HUES64 (cell line): Measurements from ENCODE around the gene PCSK6. TPM values are rescaled to one million over a fixed set of nuclear protein-coding genes. Genes with fewer than 3 reads are reported as not detected.
A peak's percentile ranks its signal among the peaks of the same experiment; 100 is the strongest.

ENCODE experiments used
- H3K27ac ChIP-seq: 2 replicates; pipeline ENCODE4 v1.7.0; 2013; ENCODE audit warnings: low read depth, low read length, inconsistent platforms
- H3K27me3 ChIP-seq: 2 replicates; pipeline ENCODE4 v1.6.1; 2013; ENCODE audit warnings: mild to moderate bottlenecking, low read length; ENCODE audit not compliant: insufficient read depth
- H3K36me3 ChIP-seq: 2 replicates; pipeline ENCODE4 v1.6.1; 2013; ENCODE audit warnings: mild to moderate bottlenecking, low read length; ENCODE audit not compliant: insufficient read depth
- H3K4me1 ChIP-seq: 2 replicates; pipeline ENCODE4 v1.6.1; 2013; ENCODE audit warnings: mild to moderate bottlenecking, low read length, moderate library complexity; ENCODE audit not compliant: insufficient read depth
- H3K4me3 ChIP-seq: 2 replicates; pipeline ENCODE4 v1.5.1; 2013; ENCODE audit warnings: mild to moderate bottlenecking, low read length, moderate library complexity
- H3K9ac ChIP-seq: 2 replicates; pipeline ENCODE4 v1.6.1; 2013; ENCODE audit warnings: mild to moderate bottlenecking, low read depth, low read length
- H3K9me3 ChIP-seq: 2 replicates; pipeline ENCODE4 v1.6.1; 2013; ENCODE audit warnings: low read depth, low read length; ENCODE audit not compliant: insufficient read depth
- WGBS: fragments of 150-250, 120-280 bp; methylation state at CpG from one replicate; pipeline ENCODE4 v1.1.7; 2013; ENCODE audit warnings: missing lambda C conversion rate; 5-methylcytosine and 5-hydroxymethylcytosine counted together
- polyA plus RNA-seq, 2 experiments: library from polyadenylated mRNA; stranded (reverse); fragments of 50-300 nt; gene quantifications; one replicate each; pipeline ENCODE4 v1.2.3, GENCODE V29; 2013

The PCSK6 gene
- polyA plus RNA-seq (2013, experiment 1 of 2): 1.9 TPM
- 3.3 TPM for polyA plus RNA-seq (2013, experiment 2 of 2)

DNA sequence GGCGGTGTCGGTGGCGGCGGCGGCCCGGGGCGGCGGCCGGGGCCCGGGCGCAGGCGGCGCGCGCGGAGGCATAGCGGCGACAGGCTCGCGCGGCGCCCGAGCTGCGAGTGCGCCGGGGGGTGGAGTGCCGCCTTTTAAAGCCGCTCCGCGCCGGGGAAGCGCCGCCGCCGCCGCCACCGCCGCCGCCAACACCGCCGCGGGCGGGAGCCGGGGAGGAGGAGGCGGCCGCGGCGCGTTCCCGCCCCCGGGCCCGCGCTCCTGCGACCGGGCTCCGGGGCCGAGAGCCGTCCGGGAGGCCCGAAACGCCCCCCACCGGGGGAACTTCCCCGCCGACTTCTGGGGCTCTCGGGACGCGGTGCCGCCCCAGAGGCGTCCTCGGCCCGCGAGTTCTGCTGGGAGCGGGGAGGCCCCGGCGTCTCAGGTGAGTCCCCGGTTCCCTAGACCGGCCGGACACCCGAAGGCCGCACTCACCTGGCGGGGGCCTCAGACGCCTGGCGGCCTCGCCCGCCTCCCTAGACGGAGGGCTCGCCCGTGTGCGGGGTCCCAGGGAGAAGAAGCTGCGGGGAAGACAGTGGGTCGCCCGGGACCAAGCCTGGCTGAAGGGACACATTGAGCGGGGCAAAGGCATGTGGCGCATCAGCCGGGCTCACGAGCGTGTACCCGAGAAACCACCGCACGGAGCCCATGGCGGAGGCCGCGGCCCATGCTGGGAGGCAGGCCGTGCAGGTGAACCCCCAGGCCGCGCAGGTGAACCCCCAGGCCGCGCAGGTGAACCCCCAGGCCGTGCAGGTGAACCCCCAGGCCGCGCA lies at the start of gene PCSK6:
Gene PCSK6, minus strand, starts transcription at position 109 of the 809 bp plus-strand sequence. Its CDS starts 37 bp downstream, at position 72.
- Histone ChIP-seq H3K27me3 (peaks cover 54% of the 10 kb centered on the region), H3K36me3 (no peaks in the 10 kb centered on the region), H3K4me1 (no peaks in the 10 kb centered on the region), H3K9ac (peak within 1 kb of the TSS; percentile 52; the same call in 1 of the 2 replicates), H3K4me3 (peak within 1 kb of the TSS; percentile 50), H3K9me3 (no peaks in the 10 kb centered on the region), H3K27ac (no peak within 1 kb of the TSS)
- WGBS: 19% methylated on average over 111 of the region's 111 CpGs

DNA sequence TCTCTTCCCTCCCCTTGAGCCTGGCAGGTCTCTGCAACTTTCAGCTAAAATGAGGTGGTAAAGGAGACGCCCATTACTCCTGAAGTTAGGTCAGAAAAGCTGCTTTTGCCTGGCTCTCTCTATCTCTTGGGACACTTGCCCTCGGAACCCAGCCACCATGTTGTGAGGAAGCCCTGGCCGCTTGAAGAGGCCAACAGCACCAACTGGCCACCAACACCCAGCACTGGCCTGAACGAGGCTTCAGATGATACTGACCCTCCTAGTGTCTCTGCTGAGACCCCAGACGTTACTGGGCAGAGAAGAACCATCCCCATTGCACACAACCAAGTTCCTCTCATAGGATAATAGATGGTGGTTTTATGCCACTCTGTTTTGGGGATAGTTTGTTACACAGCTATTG lies 49.5 kb upstream of the PCSK6 start:
- no peaks in the 10 kb centered on the region for H3K4me1 ChIP-seq
- no peaks in the 10 kb centered on the region for H3K9me3 ChIP-seq
- H3K36me3 ChIP-seq: no peaks in the 10 kb centered on the region
- H3K27me3 ChIP-seq: no peaks in the 10 kb centered on the region
- no peak overlapping the region for H3K4me3 ChIP-seq
- WGBS: 90% methylated on average over 4 of the region's 5 CpGs
- no peak overlapping the region for H3K27ac ChIP-seq
- H3K9ac ChIP-seq: no peak overlapping the region

DNA sequence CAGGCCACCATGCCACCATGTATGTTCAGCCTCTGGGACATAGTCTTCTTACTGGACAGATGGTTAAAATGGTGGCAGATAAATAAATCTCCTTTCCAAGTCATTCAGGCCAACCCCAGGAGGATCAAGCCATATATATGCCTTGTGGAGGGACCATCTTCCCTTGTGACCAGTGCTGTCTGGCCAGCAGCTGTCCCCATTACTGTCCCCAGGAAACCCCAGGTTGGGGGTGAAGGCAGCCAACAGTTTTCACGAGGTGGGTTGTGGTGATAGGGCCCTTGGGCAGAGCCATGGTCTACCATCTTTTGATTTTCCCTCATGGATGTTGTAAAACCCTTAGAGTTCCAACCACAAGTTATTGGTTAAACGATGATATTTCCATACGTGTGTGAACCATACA lies 48.7 kb upstream of the PCSK6 start:
- no peak overlapping the region for H3K27ac ChIP-seq
- no peak overlapping the region for H3K4me3 ChIP-seq
- no peaks in the 10 kb centered on the region for H3K4me1 ChIP-seq
- H3K9ac ChIP-seq: no peak overlapping the region
- H3K9me3 ChIP-seq: no peaks in the 10 kb centered on the region
- 96% methylated on average over 3 of the region's 3 CpGs for WGBS
- no peaks in the 10 kb centered on the region for H3K27me3 ChIP-seq
- H3K36me3 ChIP-seq: no peaks in the 10 kb centered on the region

DNA sequence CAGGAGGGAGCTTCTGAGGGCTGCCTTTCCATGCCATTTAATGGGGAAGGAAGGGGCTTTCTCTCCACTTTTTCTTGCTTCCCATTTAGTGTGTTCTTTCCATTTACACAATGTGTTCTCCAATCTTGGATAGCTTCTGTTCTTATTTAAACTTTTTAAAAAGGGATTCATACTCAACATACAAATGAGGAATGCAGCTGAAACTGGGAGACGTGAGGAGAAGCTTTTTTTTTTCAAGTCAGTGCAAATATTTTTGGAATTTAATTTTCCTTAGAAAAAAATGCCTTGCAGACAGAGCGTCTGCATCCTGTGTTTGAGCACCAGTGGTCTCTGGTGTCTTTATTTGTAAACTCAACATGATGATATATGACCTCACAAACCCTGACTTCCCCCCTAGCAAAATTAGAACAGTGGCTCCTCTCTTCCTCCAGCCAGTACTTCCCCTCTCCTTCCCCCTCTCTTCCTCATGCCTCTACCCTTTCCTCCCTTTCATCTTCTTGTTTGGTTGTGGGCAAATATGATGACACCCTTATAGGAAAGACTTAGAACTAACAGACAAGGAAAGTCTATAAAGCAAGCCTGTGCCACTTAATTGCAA lies 48.1 kb upstream of the PCSK6 start:
- Histone ChIP-seq H3K4me3 (no peak overlapping the region), H3K36me3 (no peaks in the 10 kb centered on the region), H3K27ac (no peak overlapping the region), H3K4me1 (no peaks in the 10 kb centered on the region), H3K9me3 (no peaks in the 10 kb centered on the region), H3K9ac (no peak overlapping the region), H3K27me3 (no peaks in the 10 kb centered on the region)
- 92% methylated on average over 2 of the region's 2 CpGs for WGBS

DNA sequence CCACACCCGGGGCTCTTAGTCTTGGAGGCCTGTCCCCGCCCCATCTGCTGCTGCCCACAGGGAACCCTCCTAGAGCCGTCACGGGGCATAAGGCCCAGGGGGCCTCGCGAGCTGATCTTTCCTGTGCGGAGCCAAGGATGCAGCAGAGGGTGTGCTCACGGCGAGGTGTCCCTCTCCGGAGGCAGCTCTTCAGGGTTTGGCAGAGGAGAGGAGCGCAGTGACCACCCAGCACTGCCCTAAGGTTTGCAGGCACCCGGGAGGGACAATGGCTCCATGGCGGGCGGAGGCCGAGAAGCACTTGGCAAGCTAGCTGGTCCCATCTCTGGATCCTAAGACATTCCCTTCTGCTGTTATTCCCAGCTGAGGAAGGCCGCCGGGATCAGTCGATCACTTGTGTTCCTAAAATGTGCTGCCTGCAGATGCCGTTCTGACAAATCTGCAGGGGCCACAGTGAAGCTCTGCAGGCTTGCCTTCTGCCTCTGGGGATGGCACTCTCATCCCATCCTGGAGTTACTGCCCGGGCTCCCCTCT lies 47.4 kb upstream of the PCSK6 start:
- Histone ChIP-seq H3K4me3 (no peak overlapping the region), H3K4me1 (no peaks in the 10 kb centered on the region), H3K9ac (no peak overlapping the region), H3K27me3 (no peaks in the 10 kb centered on the region), H3K36me3 (no peaks in the 10 kb centered on the region), H3K27ac (no peak overlapping the region), H3K9me3 (no peaks in the 10 kb centered on the region)
- WGBS: 92% methylated on average over 20 of the region's 20 CpGs

DNA sequence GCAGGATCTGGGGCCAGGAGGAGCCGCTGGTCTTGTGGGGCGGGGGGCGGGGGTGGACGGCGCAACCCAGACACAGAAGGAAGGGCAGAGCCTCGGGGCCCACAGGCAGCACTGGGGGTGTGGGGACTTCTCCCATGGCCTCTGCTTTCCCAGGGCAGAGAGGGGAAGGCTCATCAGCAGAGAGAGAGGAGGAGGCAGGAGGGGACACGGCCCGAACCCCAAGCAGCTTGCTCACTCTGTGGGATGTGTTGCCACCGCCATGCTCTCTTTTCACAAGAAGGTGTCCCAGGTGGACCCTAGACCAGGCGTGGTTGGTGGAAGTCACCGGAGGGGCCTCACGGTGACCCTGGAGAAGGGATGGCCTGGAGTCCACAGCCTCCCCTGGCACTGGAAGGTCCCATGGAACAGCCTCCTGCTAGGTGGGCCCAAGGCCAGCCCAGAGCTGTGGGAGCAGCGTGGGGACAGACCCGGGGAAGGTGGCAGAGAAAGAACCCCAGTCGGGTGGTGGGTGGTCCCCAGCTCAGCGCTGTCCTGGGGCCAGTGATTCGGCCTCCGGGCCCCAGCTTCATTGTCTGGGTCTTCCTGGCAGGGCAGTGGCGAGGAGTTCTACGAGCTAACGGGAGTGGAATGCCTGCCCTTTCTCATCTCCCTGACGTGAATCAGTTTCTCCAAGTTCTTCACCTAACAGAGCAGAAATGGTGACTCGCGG lies 46.8 kb upstream of the PCSK6 start:
- whole genome bisulfite sequencing: 96% methylated on average over 24 of the region's 24 CpGs
- H3K27ac ChIP-seq: no peak overlapping the region
- H3K4me3 ChIP-seq: no peak overlapping the region
- no peaks in the 10 kb centered on the region for H3K27me3 ChIP-seq
- H3K4me1 ChIP-seq: no peaks in the 10 kb centered on the region
- no peaks in the 10 kb centered on the region for H3K9me3 ChIP-seq
- no peaks in the 10 kb centered on the region for H3K36me3 ChIP-seq
- no peak overlapping the region for H3K9ac ChIP-seq

DNA sequence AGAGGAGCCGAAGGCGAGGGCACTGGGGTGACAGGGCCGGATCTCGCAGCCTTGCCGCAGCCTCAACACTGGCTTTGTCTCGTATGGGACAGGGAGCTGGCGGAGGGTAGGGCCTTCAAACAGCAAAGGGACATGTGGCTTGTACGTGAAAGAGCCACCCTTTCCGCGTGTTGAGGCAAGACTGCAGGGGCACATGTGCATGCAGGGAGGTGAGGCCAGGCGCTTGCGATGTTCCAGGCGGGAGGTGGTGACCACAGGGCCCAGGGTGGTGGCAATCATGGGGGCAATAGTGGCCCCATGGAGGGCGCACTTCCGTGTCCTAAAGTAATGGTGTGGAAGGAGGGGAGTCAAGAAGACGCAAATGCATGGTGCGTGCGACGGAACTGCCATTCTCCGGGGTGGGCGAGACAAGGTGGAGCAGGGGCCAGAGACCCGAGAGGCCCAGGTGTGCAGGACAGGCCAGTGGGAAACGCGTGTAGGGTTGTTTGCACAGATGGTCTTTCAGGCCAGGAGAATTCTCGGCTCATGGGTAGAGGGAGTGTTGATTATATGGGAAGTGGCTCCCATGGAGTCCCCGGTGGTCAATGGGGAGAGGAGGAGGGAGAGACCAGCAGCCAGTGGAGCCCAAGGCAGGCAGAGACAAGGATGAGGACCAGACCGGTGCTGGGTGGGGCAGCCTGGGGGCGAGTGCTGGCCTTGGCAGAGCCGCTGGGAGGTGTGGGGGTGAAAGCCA lies 45.8 kb upstream of the PCSK6 start:
- H3K9ac ChIP-seq: no peak overlapping the region

DNA sequence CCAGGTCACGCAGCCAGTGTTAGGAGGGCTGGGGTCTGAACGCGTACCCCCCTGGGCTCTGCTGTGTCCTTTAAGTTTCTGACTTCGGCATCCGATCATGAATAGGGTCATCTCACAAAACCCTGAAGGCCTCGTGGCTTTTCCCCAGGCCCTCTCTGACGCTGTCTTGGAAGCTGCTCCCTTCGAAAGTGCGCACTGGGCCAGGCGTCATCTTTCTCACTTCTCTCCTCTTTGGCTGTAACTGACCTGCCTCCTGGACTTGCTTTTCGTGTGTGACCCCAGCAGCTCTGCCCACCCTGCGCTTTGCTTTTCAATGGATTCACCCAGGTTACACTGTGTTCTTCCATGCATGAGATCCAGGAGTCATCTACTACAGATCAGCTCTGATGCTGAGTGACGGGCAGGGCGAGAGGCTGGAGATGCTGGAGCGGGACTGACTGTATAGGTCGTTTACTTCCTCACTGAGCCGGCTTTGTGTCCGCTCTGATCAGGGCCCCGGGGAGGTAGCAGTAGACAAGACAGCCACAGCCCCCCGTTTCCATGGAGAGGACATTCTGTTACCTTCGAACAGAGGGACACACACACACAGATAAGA lies 45.0 kb upstream of the PCSK6 start:
- H3K27me3 ChIP-seq: no peaks in the 10 kb centered on the region
- WGBS: 94% methylated on average over 21 of the region's 21 CpGs
- no peaks in the 10 kb centered on the region for H3K4me1 ChIP-seq
- no peaks in the 10 kb centered on the region for H3K36me3 ChIP-seq
- no peaks in the 10 kb centered on the region for H3K9me3 ChIP-seq
- H3K27ac ChIP-seq: no peak overlapping the region
- H3K9ac ChIP-seq: no peak overlapping the region
- no peak overlapping the region for H3K4me3 ChIP-seq

More for the DNA sequence above, 45.8 kb upstream of the PCSK6 start:
- 91% methylated on average over 29 of the region's 29 CpGs for WGBS
- H3K27ac ChIP-seq: no peak overlapping the region
- H3K4me1 ChIP-seq: no peaks in the 10 kb centered on the region
- H3K27me3 ChIP-seq: no peaks in the 10 kb centered on the region
- H3K9me3 ChIP-seq: no peaks in the 10 kb centered on the region
- H3K4me3 ChIP-seq: no peak overlapping the region
- H3K36me3 ChIP-seq: no peaks in the 10 kb centered on the region

DNA sequence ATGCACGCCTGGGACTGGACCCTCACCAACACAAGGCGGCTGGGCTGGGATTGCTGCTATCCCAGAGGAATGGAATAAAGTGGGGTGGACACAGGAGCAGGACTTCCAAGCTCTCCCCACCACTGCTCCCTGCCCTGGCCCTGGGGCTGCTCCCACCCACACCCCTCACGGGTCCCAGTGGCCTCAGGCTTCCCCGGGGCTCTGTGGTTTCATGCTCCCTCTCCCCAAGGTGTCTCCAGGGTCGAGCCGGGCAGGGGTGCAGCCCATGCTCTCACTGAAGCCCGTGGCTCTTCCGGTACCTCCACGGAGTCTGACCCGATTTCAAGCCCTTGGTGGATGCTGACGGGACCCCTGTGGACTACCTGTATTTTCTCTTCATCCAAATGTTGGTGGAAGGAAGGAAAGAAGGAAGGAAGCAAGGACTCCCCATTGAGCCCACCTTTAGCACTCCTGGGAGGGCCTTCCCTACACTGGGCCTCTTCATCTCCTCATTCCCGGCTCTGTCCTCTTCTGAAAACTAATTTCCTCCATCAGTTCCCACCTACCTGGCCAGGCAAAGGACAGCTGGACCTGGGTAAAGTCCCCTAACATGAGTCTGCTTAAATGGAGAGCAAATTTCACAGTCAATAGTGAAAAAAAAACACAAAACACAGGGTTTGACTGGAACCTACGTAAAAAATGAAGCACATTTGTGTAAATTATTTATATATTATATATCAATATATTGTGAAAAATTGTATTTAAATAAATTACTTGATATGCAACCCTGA lies 44.0 kb upstream of the PCSK6 start:
- WGBS: 93% methylated on average over 12 of the region's 13 CpGs
- no peaks in the 10 kb centered on the region for H3K36me3 ChIP-seq
- H3K27me3 ChIP-seq: no peaks in the 10 kb centered on the region
- H3K9me3 ChIP-seq: no peaks in the 10 kb centered on the region
- no peak overlapping the region for H3K27ac ChIP-seq
- H3K4me3 ChIP-seq: no peak overlapping the region
- no peak overlapping the region for H3K9ac ChIP-seq
- no peaks in the 10 kb centered on the region for H3K4me1 ChIP-seq

DNA sequence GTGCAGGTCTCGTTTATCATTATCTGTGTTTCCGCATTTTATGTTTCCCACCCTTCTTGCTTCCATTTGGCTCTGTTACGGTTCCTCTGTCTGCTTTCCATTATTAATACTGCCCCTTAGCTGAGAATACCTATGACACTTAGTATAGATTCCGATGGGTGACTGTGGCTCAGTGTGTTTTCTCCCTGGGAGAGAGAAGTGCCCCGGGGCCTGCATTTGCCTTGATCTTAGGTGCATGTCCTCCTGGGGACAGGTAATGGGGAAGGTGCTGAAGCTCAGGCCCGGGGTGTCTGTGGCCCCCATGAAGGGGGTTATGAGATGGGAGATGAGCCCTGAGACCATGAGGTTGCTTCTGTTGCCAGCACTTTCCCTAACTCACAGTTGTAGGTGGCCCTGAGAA lies 43.4 kb upstream of the PCSK6 start:
- Histone ChIP-seq H3K4me1 (no peaks in the 10 kb centered on the region), H3K27me3 (no peaks in the 10 kb centered on the region), H3K27ac (no peak overlapping the region), H3K36me3 (no peaks in the 10 kb centered on the region), H3K4me3 (no peak overlapping the region), H3K9ac (no peak overlapping the region), H3K9me3 (no peaks in the 10 kb centered on the region)
- WGBS: 93% methylated on average over 6 of the region's 6 CpGs
